GM20000 (cell line): Measurements from ENCODE around the gene GPR153.

ENCODE experiments used
- DNase-seq: peaks from one replicate; pipeline ENCODE4 v3.0.0; 2012; ENCODE audit warnings: low spot score
- TF ChIP-seq, protein P1 (sequence below): IDR thresholded peaks from 2 replicates; pipeline ENCODE4 v1.5.1; 2012; ENCODE audit warnings: mild to moderate bottlenecking, control low read depth; ENCODE audit errors: extremely low read depth, missing control alignments

GPR153 gene

GRCh38 chr1:6302568-6302967 is 41.7 kb upstream of the GPR153 start:
- TF ChIP-seq, protein P1, sequence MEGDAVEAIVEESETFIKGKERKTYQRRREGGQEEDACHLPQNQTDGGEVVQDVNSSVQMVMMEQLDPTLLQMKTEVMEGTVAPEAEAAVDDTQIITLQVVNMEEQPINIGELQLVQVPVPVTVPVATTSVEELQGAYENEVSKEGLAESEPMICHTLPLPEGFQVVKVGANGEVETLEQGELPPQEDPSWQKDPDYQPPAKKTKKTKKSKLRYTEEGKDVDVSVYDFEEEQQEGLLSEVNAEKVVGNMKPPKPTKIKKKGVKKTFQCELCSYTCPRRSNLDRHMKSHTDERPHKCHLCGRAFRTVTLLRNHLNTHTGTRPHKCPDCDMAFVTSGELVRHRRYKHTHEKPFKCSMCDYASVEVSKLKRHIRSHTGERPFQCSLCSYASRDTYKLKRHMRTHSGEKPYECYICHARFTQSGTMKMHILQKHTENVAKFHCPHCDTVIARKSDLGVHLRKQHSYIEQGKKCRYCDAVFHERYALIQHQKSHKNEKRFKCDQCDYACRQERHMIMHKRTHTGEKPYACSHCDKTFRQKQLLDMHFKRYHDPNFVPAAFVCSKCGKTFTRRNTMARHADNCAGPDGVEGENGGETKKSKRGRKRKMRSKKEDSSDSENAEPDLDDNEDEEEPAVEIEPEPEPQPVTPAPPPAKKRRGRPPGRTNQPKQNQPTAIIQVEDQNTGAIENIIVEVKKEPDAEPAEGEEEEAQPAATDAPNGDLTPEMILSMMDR = no peak
- no peak for DNase-seq

GRCh38 chr1:6301526-6301925 is 40.6 kb upstream of the GPR153 start:
- TF ChIP-seq, protein P1 = no peak
- DNase-seq = no peak

DNA sequence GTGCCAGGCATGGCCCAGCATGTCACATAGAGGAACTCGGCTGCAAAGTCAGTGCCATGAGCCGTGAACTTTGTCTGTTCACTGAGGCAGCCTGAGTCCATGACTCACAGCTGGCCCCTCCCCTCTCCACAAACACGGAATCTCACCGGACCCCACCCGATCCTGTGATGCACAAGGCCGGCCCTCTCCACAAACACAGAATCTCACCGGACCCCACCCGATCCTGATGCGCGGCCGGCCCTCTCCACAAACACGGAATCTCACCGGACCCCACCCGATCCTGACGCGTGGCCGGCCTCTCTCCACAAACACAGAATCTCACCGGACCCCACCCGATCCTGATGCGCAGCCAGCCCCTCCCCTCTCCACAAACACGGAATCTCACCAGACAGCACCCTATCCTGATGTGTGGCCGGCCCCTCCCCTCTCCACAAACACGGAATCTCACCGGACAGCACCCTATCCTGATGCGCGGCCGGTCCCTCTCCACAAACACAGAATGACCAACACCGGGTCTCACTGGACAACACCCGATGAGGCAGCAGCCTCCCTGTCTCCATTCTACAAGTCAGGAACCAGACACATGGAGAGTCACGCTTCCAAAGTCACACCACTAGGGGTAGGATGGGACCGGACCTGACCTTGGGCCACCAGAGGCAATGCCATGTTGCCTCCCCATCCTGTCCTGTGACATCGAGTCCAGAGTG is 39.6 kb upstream of the GPR153 start:
- TF ChIP-seq, protein P1 = no peak
- no peak for DNase-seq

DNA sequence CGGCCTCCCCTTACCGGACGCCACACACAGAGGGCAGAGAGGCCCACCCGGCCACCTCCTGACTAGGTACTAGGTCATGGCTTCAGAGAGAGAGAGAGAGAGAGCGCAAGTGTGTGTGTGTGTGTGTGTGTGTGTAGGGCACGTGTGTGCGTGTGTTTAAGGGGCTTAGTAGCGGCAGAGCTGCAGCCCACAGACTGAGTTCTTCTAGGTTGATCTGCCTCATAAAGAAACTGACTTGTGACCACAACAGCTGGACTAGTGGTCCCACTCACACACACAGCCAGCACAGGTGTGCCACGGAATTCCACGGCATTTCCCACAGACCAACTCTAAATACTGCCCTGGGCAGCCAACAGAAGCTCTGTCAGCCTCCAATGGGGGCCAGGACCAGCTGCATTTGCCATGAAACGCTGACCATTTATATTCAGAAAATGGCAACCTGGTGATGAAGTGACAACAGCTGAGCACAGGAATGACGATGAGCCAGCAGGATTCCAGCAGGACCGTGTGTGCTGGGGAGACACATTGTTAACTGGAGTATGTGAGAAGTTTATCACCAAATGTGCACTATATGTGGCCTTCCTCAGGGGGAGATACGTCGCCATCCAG is 38.8 kb upstream of the GPR153 start:
- TF ChIP-seq, protein P1 = no peak

GRCh38 chr1:6298940-6299465 is 38.1 kb upstream of the GPR153 start:
- TF ChIP-seq, protein P1 = no peak
- DNase-seq = no peak

More for the DNA sequence above, 38.8 kb upstream of the GPR153 start:
- DNase-seq = no peak

DNA sequence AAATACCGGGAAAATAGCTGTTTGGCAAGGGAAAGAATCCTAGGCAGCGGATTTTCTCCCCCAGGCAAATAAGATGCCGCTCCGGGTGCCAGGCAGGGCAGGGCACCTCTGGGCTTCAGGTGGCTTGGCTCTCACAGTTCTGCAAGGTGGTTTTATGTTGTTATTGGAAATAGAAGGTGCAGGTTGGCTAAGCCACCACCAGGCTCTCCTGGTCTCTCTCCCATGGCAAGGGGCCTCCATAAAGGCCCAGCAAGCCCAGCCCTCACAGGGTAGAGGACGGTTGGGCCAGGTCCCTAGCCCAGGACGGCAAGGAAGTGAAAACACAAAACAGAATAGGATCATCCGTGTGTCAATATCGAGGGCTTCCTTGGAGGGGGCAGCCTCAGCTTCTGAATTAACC is 37.6 kb upstream of the GPR153 start:
- DNase-seq = no peak
- TF ChIP-seq, protein P1 = no peak

- TF ChIP-seq, protein P1 = no peak
- no peak for DNase-seq
These were observed 35.0 kb upstream of the GPR153 start for GRCh38 chr1:6295910-6296309.
